Liver (tissue), 9 donors: ENCODE measurements around the gene HTRA1. TPM values are rescaled to one million over a fixed set of nuclear protein-coding genes. Genes with fewer than 3 reads are reported as not detected.

Experiments
- DNase-seq: peaks from one replicate; pipeline ENCODE4 v3.0.0-alpha.2; 2017; ENCODE audit warnings: low spot score
- H3K27ac ChIP-seq, 2 donors: one replicate each; pipeline ENCODE4 v1.7.0; 2013; ENCODE audit warnings: inconsistent platforms in 2 of 2, low read length in 2 of 2, control low read depth in 1 of 2, low read depth in 1 of 2, mild to moderate bottlenecking in 1 of 2
- H3K27me3 ChIP-seq, 4 donors: one replicate each; pipeline versions ENCODE4 v1.6.1 to v1.7.0; 2013; ENCODE audit warnings: low read length in 3 of 4, inconsistent platforms in 1 of 4, mild to moderate bottlenecking in 1 of 4, moderate library complexity in 1 of 4; ENCODE audit not compliant: control insufficient read depth in 4 of 4, insufficient read depth in 4 of 4
- H3K36me3 ChIP-seq, 4 donors: one replicate each; pipeline versions ENCODE4 v1.6.1 to v1.7.0; 2013; ENCODE audit warnings: low read length in 3 of 4, mild to moderate bottlenecking in 3 of 4, low read depth in 1 of 4, moderate library complexity in 1 of 4; ENCODE audit not compliant: control insufficient read depth in 4 of 4, insufficient read depth in 3 of 4
- H3K4me1 ChIP-seq, 4 donors: one replicate each; pipeline versions ENCODE4 v1.6.1 to v1.7.0; 2013; ENCODE audit warnings: low read length in 3 of 4, mild to moderate bottlenecking in 3 of 4, moderate library complexity in 1 of 4; ENCODE audit not compliant: control insufficient read depth in 4 of 4, insufficient read depth in 4 of 4
- H3K4me3 ChIP-seq, 3 donors: one replicate each; pipeline versions ENCODE4 v1.6.1 to v1.7.0; 2013; ENCODE audit warnings: low read length in 3 of 3, control low read depth in 1 of 3, low read depth in 1 of 3, mild to moderate bottlenecking in 1 of 3
- H3K9ac ChIP-seq, 2 donors: one replicate each; pipeline ENCODE4 v1.7.0; 2013; ENCODE audit warnings: low read length in 2 of 2, mild to moderate bottlenecking in 2 of 2, moderate library complexity in 2 of 2, control low read depth in 1 of 2, low read depth in 1 of 2
- H3K9me3 ChIP-seq, 4 donors: one replicate each; pipeline versions ENCODE4 v1.6.1 to v1.7.0; 2013; ENCODE audit warnings: low read length in 3 of 4; ENCODE audit not compliant: control insufficient read depth in 4 of 4
- EGR1 ChIP-seq, 2 donors: IDR thresholded peaks; 2 replicates each; pipeline ENCODE4 v1.6.1; 2016 to 2018; ENCODE audit warnings: antibody characterized with exemption in 2 of 2, low read depth in 2 of 2
- FOXA1 ChIP-seq: IDR thresholded peaks from 2 replicates; pipeline ENCODE4 v1.6.1; 2016; ENCODE audit warnings: antibody characterized with exemption
- FOXA2 ChIP-seq: IDR thresholded peaks from 2 replicates; pipeline ENCODE4 v1.6.1; 2016; ENCODE audit warnings: antibody characterized with exemption
- GABPA ChIP-seq, 2 donors: IDR thresholded peaks in 1 of 2; conservative IDR thresholded peaks in 1 of 2; 2 replicates each; pipeline ENCODE4 v1.6.1; 2016; ENCODE audit warnings: antibody characterized with exemption in 2 of 2, mild to moderate bottlenecking in 1 of 2, moderate library complexity in 1 of 2
- HNF4A ChIP-seq, 2 donors: conservative IDR thresholded peaks; 2 replicates each; pipeline ENCODE4 v1.6.1; 2016; ENCODE audit warnings: antibody characterized with exemption in 2 of 2, mild to moderate bottlenecking in 2 of 2
- HNF4G ChIP-seq: IDR thresholded peaks from 2 replicates; pipeline ENCODE4 v1.6.1; 2016; ENCODE audit warnings: antibody characterized with exemption
- JUND ChIP-seq, 2 donors: IDR thresholded peaks; 2 replicates each; pipeline ENCODE4 v1.6.1; 2016; ENCODE audit warnings: antibody characterized with exemption in 2 of 2
- NR2F2 ChIP-seq: IDR thresholded peaks from 2 replicates; pipeline ENCODE4 v1.6.1; 2016; ENCODE audit warnings: antibody characterized with exemption
- RXRA ChIP-seq, 2 donors: IDR thresholded peaks; 2 replicates each; pipeline ENCODE4 v1.6.1; 2017 to 2018; ENCODE audit warnings: antibody characterized with exemption in 2 of 2, mild to moderate bottlenecking in 1 of 2
- SP1 ChIP-seq: IDR thresholded peaks from 2 replicates; pipeline ENCODE4 v1.6.1; 2018; ENCODE audit warnings: antibody characterized with exemption, mild to moderate bottlenecking
- TAF1 ChIP-seq: conservative IDR thresholded peaks from 2 replicates; pipeline ENCODE4 v1.6.1; 2016; ENCODE audit warnings: antibody characterized with exemption, mild to moderate bottlenecking
- YY1 ChIP-seq: IDR thresholded peaks from 2 replicates; pipeline ENCODE4 v1.6.1; 2016; ENCODE audit warnings: antibody characterized with exemption, mild to moderate bottlenecking
- WGBS: extraction: QIAGEN DNeasy Blood & Tissue Kit; methylation state at CpG from one replicate; pipeline ENCODE4 v1.1.7; 2013; 5-methylcytosine and 5-hydroxymethylcytosine counted together
- polyA plus RNA-seq, 2 donors: library from polyadenylated mRNA; stranded (reverse) in 1 of 2; unstranded in 1 of 2; fragments of 200-250 nt in 1 of 2; fragments of >200 nt in 1 of 2; fragmentation: Nextera tagmentation in 1 of 2; extraction: Ambion mirVana in 1 of 2; gene quantifications; one replicate each; pipeline versions ENCODE4 v1.2.1 to v1.2.3, GENCODE V29; 2013 to 2015
- total RNA-seq, 2 donors: library from RNA; depleted of rRNA; stranded (reverse); fragments of >200 nt; gene quantifications; one replicate each; pipeline ENCODE4 v1.2.3, GENCODE V29; 2014
- TF ChIP-seq, protein P1 (sequence below): IDR thresholded peaks from 2 replicates; pipeline ENCODE4 v1.6.1; 2016; ENCODE audit warnings: antibody characterized with exemption
- TF ChIP-seq, protein P2 (sequence below): IDR thresholded peaks from 2 replicates; pipeline ENCODE4 v1.6.1; 2016; ENCODE audit warnings: antibody characterized with exemption
- TF ChIP-seq, protein P3 (sequence below): fragments of 150-350 bp; IDR thresholded peaks from 2 replicates; pipeline ENCODE4 v1.5.1; 2017; ENCODE audit warnings: improper control_type of control experiment, low read depth, low read length; ENCODE audit not compliant: missing input control
- TF ChIP-seq, protein P4 (sequence below): IDR thresholded peaks from 2 replicates; pipeline ENCODE4 v1.6.1; 2016; ENCODE audit warnings: antibody characterized with exemption, mild to moderate bottlenecking
- TF ChIP-seq, protein P5 (sequence below): IDR thresholded peaks from 2 replicates; pipeline ENCODE4 v1.6.1; 2016; ENCODE audit warnings: antibody characterized with exemption
- donor health status: healthy.
- donor health status: healthy.
- donor health status: healthy.
- donor health status: healthy.
- donor health status: healthy.

The HTRA1 gene
- total and polyA plus RNA-seq, 4 donors = 4.3 to 289 (median 72.1) TPM

DNA sequence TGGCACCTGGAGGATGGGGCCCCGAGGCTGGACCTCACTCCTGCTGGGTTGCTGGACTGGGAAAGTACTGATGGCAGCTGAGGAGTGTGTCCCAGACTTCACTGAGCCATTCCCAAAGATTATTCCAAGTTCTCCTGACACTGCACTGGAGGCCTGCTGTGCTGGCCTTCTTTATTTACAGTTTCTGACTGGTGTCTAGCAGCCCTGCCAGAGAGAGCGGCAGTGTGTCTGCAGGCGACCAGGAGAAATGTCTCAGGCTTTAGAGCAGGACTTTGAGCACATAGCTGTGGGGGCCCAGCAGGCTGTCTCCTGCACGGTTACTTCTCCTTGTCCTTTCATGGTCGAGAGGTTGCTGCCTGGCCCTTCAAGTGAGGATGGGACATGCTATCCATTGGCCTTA, 16.1 kb downstream of the HTRA1 start:
- Histone ChIP-seq H3K27ac (no peak overlapping the region), H3K36me3 (no peaks in the 10 kb centered on the region), H3K4me1 (peaks cover 0 to 5% (median 2%) of the 10 kb centered on the region in 4 donors), H3K27me3 (no peaks in the 10 kb centered on the region), H3K4me3 (no peak overlapping the region), H3K9ac (no peak overlapping the region), H3K9me3 (no peaks in the 10 kb centered on the region)
- TF ChIP-seq TAF1 (no peak), FOXA2 (no peak), JUND (IDR thresholded peaks at IDR 0.05) (no peak), NR2F2 (no peak), YY1 (no peak), HNF4G (no peak), RXRA (IDR thresholded peaks at IDR 0.05) (no peak), SP1 (no peak), FOXA1 (no peak), EGR1 (IDR thresholded peaks at IDR 0.05; ENCODE audit: low read depth in 2 of 2) (no peak), GABPA (IDR thresholded peaks at IDR 0.05 in 1 of 2, conservative IDR thresholded peaks at IDR 0.05 in 1 of 2) (no peak)
- TF ChIP-seq, protein P1, sequence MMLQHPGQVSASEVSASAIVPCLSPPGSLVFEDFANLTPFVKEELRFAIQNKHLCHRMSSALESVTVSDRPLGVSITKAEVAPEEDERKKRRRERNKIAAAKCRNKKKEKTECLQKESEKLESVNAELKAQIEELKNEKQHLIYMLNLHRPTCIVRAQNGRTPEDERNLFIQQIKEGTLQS = no peak
- TF ChIP-seq, protein P2, sequence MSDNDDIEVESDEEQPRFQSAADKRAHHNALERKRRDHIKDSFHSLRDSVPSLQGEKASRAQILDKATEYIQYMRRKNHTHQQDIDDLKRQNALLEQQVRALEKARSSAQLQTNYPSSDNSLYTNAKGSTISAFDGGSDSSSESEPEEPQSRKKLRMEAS = no peak
- TF ChIP-seq, protein P3, sequence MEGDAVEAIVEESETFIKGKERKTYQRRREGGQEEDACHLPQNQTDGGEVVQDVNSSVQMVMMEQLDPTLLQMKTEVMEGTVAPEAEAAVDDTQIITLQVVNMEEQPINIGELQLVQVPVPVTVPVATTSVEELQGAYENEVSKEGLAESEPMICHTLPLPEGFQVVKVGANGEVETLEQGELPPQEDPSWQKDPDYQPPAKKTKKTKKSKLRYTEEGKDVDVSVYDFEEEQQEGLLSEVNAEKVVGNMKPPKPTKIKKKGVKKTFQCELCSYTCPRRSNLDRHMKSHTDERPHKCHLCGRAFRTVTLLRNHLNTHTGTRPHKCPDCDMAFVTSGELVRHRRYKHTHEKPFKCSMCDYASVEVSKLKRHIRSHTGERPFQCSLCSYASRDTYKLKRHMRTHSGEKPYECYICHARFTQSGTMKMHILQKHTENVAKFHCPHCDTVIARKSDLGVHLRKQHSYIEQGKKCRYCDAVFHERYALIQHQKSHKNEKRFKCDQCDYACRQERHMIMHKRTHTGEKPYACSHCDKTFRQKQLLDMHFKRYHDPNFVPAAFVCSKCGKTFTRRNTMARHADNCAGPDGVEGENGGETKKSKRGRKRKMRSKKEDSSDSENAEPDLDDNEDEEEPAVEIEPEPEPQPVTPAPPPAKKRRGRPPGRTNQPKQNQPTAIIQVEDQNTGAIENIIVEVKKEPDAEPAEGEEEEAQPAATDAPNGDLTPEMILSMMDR = no peak
- TF ChIP-seq, protein P4, sequence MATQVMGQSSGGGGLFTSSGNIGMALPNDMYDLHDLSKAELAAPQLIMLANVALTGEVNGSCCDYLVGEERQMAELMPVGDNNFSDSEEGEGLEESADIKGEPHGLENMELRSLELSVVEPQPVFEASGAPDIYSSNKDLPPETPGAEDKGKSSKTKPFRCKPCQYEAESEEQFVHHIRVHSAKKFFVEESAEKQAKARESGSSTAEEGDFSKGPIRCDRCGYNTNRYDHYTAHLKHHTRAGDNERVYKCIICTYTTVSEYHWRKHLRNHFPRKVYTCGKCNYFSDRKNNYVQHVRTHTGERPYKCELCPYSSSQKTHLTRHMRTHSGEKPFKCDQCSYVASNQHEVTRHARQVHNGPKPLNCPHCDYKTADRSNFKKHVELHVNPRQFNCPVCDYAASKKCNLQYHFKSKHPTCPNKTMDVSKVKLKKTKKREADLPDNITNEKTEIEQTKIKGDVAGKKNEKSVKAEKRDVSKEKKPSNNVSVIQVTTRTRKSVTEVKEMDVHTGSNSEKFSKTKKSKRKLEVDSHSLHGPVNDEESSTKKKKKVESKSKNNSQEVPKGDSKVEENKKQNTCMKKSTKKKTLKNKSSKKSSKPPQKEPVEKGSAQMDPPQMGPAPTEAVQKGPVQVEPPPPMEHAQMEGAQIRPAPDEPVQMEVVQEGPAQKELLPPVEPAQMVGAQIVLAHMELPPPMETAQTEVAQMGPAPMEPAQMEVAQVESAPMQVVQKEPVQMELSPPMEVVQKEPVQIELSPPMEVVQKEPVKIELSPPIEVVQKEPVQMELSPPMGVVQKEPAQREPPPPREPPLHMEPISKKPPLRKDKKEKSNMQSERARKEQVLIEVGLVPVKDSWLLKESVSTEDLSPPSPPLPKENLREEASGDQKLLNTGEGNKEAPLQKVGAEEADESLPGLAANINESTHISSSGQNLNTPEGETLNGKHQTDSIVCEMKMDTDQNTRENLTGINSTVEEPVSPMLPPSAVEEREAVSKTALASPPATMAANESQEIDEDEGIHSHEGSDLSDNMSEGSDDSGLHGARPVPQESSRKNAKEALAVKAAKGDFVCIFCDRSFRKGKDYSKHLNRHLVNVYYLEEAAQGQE = no peak
- TF ChIP-seq, protein P5, sequence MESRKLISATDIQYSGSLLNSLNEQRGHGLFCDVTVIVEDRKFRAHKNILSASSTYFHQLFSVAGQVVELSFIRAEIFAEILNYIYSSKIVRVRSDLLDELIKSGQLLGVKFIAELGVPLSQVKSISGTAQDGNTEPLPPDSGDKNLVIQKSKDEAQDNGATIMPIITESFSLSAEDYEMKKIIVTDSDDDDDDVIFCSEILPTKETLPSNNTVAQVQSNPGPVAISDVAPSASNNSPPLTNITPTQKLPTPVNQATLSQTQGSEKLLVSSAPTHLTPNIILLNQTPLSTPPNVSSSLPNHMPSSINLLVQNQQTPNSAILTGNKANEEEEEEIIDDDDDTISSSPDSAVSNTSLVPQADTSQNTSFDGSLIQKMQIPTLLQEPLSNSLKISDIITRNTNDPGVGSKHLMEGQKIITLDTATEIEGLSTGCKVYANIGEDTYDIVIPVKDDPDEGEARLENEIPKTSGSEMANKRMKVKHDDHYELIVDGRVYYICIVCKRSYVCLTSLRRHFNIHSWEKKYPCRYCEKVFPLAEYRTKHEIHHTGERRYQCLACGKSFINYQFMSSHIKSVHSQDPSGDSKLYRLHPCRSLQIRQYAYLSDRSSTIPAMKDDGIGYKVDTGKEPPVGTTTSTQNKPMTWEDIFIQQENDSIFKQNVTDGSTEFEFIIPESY = no peak
- no peak for DNase-seq
- WGBS = 86% methylated on average over 5 of the region's 5 CpGs

DNA sequence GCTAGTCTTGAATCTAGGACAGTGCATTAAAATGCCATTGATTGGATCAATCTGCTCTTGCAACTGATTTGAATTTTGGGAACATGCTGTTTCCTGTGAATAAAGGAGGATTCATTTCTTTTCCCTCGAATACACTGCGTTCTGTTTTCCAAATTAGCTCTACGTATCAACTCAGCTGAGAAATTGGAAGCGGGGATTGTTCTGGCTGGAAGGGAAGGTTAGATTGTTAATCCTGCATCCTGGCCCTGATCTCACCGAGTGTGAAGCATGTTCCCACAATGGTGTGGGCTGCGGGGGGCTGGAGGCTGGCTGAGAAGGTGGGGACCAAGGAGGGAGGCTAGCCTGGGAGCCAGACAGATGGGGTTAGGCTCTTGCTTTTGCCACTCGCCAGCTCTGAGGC, 17.6 kb downstream of the HTRA1 start:
- Histone ChIP-seq H3K27ac (no peak overlapping the region), H3K4me3 (no peak overlapping the region), H3K9ac (no peak overlapping the region), H3K4me1 (peaks cover 0 to 5% (median 2%) of the 10 kb centered on the region in 4 donors), H3K9me3 (no peaks in the 10 kb centered on the region), H3K36me3 (no peaks in the 10 kb centered on the region), H3K27me3 (no peaks in the 10 kb centered on the region)
- no peak for TF ChIP-seq FOXA2
- TF ChIP-seq SP1 = no peak
- TF ChIP-seq YY1 = no peak
- no peak for TF ChIP-seq NR2F2
- TF ChIP-seq, protein P5 = no peak
- no peak for TF ChIP-seq RXRA (IDR thresholded peaks at IDR 0.05)
- TF ChIP-seq GABPA (IDR thresholded peaks at IDR 0.05 in 1 of 2, conservative IDR thresholded peaks at IDR 0.05 in 1 of 2) = no peak
- no peak for TF ChIP-seq HNF4A (conservative IDR thresholded peaks at IDR 0.05)
- 89% methylated on average over 7 of the region's 7 CpGs for WGBS
- DNase-seq = no peak
